Tibial nerve (tissue), 3 donors: ENCODE results near the gene ANKS1A.

ENCODE experiments used
- POLR2A ChIP-seq, 2 donors: fragments of 450-650 bp; IDR thresholded peaks; one replicate each; pipeline ENCODE4 v1.6.1; 2017; ENCODE audit warnings: antibody characterized with exemption in 2 of 2, mild to moderate bottlenecking in 2 of 2, moderate library complexity in 2 of 2
- TF ChIP-seq, protein P1 (sequence below), 5 experiments: fragments of 200-600 bp in 3 of 5; fragments of 450-650 bp in 2 of 5; sonication (generic) in 3 of 5; IDR thresholded peaks; one replicate each; pipeline ENCODE4 v1.5.1; 2016 to 2019; ENCODE audit warnings: antibody characterized with exemption in 5 of 5, mild to moderate bottlenecking in 3 of 5, moderate library complexity in 2 of 5

DNA sequence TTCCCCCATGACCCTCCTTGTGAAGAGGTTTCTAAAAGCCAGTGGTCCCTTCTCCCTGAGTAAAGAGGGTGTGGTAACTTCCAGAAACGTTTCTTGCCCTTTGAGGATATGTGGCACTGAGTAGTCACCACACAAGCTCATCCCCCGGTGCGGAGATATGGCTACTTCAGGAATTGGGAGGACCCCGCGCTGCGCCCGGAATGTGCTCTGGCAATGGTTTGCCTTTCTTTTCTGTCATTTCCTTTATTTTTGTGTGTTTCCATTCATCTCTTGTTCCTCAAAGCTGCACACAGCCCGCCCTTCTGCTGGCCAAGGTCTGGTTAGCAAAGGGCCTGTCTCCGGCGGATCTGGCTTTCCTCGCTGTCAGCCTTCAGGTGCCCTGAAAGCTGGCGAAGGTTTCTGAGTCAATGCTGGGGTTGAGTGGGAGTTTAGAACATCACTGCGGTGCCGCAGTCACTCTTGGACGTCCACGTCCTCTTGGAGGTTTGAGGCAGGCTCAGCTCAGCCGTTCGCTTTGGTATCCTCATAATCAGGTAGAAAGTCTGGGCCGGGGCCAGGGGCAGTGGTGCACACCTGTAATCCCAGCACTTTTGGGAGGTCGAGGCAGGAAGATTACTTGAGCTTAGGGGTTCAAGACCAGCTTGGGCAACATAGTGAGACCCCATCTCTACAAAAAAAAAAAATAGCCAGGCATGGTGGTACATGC, 184.9 kb downstream of the ANKS1A start:
- TF ChIP-seq, protein P1, sequence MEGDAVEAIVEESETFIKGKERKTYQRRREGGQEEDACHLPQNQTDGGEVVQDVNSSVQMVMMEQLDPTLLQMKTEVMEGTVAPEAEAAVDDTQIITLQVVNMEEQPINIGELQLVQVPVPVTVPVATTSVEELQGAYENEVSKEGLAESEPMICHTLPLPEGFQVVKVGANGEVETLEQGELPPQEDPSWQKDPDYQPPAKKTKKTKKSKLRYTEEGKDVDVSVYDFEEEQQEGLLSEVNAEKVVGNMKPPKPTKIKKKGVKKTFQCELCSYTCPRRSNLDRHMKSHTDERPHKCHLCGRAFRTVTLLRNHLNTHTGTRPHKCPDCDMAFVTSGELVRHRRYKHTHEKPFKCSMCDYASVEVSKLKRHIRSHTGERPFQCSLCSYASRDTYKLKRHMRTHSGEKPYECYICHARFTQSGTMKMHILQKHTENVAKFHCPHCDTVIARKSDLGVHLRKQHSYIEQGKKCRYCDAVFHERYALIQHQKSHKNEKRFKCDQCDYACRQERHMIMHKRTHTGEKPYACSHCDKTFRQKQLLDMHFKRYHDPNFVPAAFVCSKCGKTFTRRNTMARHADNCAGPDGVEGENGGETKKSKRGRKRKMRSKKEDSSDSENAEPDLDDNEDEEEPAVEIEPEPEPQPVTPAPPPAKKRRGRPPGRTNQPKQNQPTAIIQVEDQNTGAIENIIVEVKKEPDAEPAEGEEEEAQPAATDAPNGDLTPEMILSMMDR (IDR thresholded peaks at IDR 0.05): no peak
- TF ChIP-seq POLR2A (IDR thresholded peaks at IDR 0.05): no peak
